Measurements from ENCODE around the gene TTF2.

TTF2 gene

DNA sequence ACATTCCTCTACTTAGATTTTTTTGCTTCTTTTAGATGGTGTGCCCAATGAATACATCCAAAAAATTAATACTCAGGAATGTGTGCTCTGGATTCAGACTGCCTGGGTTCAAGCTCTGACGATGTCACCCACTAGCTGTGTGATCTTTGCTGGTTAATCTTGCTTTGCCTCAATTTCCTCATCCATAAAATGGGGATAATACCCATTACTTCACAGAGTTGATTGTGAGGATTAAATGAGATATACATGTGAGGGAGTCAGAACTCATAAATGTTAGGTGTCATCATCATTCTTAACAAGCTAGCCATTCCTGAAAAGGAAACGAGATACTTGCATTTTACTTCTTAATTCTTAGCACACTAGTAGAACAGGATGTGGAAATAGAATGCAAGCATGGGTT is 12.9 kb upstream of the TTF2 start:
- no peak for DNase-seq

DNA sequence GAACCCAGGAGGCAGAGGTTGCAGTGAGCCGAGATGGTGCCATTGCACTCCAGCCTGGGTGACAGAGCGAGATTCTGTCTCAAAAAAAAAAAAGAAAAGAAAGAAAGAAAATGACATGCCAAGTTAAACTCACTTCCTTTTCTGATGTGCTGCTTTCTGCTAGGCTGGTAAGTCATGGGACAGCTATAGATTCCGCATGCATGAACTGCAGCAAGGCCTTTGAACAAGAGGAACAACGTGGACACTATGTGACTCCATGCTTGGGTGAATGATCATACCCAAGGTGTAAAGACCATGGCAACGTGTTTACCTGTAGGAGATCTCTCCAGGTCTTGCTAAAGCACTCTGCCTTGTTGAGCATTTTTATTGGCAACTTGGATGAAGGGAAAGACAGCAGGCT is 10.3 kb upstream of the TTF2 start:
- no peak for DNase-seq

DNA sequence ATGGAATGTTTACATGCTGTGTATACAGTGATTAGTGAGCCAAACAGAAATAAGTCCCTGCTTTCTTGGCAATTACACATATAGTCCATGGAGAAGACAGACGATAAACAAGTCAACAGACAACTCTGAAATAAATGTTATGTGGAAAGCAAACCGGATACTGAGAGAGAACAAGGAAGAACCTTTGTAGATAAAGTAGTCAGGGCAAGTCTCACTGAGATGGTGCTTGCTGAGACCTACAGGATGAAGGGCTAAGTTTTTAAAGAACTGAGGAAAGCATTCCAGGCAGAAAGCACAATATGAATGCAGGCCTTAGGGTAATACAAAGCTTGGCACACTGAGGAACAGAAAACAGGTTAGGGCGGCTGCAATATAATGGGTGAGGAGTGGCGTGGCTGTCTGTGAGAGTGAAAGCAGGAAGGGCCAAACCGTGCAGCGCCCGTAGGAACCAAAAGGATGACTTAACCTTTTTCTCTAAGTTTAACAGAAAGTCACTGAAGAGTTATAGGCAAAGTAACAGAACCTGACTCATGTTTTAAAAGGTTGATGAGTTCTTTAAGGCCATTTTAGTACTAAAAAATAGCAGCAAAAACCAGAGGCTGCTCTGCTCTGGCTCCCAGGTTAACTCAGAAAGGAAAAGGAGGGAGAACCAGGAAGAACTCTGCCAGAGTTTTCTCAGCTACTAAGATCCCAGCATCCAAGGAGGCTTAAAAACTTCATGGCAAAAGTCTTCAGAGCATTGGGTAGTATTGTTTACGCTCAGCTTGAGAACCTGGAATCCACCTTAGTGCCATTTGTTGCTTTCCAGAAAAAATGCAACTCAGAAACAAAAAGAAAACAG is 8.7 kb upstream of the TTF2 start:
- DNase-seq: peak; percentile 23 to 38

DNA sequence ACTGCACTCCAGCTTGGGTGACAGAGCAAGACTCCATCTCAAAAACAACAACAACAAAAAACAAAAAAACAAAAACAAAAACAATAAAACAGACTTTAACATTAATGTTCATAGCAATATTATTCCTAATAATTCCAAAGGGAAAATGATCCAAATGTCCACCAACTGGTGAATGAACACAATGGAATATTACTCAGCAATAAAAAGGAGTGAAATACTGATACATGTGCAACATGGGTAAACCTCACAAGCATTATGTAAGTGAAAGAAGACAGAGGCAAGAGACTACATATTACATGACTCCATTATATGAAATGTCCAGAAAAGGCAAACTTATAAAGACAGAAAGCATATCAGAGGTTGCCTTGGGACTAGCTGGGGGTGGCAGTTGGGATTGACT is 6.1 kb upstream of the TTF2 start:
- DNase-seq: no peak

DNA sequence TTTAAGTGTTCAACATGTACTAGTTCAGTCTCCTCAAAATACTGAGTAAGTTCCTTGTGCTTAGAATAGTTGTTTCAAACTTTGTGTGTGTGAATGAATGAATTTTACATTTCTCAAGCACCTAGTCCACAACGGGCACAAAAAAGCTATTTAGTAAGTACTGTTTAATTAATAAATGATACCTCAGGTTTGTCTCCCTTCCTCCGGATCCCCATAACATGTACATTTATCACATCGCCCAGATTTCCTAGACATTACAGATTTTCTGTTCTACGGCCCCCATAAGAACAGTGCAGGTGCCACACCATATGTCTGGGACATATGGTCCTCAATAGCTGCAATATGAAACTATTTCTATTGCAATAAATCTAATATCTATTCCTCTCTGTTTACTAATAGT is 1.3 kb upstream of the TTF2 start:
- DNase-seq: no peak

DNA sequence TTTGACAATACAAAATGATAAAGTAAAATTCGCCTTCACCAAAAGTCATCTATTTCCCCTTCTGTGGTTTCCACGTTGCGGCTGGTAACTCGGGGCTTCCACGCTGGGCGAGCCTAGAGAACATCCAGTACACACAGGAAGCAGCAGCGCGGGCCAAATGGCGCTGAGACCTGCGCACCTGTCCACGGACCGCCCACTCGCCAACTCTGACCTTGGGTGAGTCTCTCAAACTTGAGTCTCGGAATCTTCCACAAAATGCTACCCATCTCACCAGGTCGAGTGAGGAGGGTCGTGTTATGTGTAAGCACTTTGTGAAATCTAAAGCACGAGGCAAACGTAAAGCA is 820 bp upstream of the TTF2 start:
- peak; percentile 57 to 63 for DNase-seq

DNA sequence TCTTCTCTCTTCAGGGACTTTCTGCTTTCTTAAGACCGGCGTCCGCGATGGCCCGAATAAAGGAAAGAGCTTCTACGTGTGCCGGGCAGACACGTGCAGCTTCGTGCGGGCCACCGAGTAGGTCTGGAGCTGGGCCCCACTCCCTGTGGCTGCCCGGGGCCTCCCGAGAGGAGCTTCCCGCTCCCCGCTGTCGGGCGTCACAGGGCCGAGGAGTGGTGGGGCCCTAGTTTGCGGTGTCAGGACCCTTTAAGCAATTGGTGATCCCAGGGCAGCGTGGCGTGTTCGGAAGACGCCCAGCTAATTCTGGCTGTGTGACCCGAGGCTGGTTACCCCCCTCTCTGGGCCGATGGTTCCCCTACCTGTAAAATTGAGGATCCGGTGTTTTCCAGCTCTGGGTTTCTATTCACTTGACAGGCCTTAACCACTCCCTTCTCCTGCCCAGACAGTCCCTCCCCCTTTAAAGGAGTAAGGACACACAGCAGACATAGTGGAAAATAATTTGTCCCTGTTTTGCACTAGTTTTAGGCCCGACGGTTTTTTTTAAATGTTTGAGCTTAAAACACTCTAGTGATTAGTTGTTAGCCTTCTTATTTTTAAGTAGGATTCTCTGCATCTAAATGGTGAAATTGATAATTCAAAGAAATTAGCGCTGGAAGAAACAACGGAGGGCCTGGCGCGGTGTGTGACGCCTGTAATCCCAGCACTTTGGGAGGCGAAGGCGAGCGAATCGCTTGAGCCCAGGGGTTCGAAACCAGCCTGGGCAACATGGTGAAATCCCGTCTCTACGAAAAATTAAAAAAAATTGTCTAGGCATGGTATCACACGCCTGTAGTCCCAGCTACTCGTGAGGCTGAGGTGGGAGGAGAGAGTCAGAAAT is 553 bp downstream of the TTF2 start:
- DNase-seq: no peak

DNA sequence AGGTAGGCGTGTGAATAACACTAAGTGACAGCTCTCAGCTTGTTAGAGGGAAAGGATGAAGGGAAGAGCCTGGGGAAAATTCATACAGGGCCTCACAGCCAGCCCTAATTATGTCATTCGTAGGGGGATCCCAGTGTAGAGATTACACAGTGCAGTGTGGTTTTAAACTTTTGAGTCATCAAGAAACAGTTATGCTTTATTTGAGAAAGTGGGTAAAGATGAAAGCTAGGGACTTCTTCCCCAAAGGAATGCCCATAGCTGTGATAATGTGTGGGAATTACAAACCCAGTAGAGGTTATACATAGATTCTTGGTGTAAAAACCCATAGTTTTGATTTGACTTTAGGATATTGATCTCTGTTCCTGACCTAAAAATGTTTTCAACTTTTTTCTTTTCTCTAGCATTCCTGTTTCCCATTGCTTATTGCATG is 1.9 kb downstream of the TTF2 start:
- DNase-seq: peak; percentile 27 to 33

DNA sequence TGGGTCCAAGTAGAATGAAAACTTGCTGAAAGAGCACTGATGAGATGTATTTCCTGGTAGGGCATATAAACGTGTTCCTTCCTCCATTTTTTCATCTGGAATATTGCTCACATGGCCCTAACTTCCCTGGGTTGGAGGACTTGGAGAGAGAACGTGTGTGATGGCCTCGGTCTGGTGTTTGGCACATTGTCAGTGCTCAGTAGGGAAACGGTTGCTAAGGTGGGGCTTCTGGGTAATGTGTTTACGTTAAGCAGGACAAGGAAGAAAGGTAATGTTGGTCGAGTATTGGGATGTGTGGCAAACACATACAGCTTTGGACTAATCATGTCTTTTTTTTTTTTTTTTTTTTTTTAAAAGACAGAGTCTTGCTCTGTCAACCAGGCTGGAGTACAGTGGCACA is 6.2 kb downstream of the TTF2 start:
- DNase-seq: no peak

DNA sequence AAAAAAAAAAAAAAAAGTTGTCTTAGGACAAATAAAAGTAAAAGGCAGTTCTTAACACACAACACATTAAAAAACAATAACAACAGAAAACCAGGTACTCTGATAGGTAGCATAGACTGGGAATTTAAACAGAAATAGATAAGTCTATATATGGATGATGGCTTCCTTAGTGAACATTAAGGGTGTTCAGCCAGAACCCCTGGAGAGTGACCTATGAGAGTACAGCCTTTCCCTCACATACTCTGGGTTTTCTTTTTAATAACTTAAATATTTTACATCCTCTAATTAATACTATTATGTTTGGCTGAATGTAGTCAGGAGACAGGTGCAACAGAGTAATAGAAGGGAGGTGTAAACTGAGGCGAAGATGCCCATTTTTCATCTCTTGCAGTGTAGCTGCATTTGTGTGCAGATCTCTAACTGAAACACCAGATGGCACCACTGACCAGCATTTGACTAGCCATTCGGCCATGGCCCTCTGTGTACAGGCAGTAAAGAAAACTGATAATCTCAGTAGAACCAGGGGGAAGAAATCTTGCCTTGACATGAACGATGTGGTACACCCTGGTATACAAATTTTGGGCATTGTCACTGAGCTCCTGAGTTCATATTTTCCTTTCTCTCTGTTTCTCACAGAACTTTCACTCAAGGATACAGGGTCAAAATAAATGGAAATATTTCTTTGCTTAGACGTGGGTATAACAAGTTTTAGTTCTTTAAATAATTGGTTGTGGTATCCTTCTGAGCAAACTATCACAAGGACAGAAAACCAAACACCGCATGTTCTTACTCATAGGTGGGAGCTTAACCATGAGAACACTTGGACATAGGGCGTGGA is 7.6 kb downstream of the TTF2 start:
- DNase-seq: peak; percentile 31 to 48

DNA sequence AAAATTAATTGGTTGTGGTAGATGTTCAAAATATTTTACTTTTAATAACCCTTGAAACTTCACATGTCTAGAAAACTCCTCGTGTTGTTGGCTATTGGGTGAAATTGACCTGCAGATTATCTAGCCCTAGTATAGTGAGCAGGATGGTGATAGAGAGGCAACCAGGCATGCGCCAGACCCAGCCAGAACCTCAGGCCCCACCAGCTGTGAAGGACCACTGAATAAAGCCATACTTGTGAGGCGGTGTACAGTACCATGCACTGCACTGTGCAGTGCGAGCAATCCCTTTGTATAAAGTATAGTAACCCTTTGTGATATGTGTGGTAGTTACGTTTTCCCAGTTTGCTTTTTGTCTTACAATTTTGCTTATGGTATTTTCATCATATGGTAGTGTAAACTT is 8.5 kb downstream of the TTF2 start:
- DNase-seq: no peak

DNA sequence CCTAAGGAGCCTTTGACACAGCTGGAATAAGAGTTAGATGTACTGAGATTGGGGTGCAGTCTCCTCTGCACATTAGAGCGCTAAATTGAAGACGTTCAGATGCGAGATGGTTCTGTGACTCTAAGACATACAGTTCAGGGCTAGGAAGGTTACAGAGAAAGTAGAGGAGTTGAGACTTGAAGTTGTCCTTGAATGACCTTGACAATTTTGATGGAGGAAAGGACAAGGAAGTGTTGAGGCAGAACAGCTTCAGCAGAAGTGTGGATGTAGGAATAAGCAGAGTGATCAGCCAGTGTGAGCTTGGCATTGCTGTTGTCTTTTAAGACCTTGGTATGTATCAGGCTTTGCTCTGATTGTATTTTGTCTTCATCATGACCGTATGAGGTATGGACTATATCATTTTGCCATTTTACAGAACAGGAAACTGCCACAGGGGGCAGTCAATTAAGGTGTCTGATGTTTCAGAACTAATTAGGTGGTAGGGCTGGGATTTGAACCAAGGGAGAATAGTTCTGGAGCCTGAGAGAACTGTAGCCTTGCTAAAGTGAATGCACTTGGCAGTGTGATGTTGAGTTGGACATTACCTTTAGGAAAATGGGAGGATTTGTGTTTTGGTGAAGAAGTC is 9.2 kb downstream of the TTF2 start:
- DNase-seq: no peak

DNA sequence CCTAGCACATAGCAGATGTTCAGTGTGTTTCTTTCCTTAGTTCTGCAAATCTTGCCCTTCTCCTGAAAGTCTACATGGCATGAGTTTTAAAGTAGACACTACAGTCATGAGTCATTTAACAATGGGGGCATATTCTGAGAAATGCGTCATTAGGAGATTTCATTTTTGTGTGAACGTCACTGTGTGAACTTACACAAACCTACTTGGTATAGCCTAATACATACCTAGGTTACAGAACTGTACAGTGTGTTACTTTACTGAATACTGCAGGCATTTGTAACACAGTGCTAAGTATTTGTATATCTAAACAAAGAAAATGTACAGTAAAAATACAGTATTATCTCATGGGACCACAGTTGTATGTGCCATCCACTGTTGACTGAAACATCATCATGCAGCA is 10.0 kb downstream of the TTF2 start:
- no peak for DNase-seq

DNA sequence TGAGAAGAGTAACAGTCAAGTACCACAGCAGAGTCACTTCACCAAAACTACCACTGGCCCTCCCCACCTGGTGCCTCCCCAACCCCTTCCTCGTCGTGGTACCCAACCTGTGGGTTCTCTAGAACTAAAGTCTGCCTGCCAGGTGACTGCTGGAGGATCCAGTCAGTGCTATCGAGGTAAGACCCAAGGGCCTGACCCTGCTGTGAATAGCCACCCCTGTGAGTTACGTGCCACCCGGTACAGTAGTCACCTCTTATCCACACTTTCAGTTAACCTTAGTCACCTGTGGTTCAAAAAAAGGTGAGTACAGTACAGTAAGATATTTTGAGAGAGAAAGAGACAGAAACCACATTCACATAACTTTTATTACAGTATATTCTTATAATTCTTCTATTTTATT is 16.5 kb downstream of the TTF2 start:
- no peak for DNase-seq

DNA sequence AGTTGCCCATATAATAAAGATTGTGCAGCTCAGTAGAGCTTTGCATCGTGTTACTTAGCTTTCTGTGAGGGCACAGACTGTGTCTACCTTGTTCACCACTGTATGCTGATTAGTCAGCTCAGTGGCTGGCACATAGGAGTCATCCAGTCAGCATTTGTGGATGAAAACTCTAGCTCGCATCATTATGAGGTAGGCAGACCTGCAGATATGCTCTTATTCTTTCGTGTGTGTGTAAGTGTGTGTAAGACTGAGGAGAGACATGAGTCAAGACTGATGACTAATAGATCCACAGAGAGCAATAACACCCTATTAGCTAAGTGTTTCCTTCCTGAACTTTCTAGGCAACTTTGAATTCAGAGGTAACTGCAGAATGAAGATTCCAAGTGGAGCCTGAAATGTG is 17.1 kb downstream of the TTF2 start:
- peak; percentile 30 to 45 for DNase-seq

DNA sequence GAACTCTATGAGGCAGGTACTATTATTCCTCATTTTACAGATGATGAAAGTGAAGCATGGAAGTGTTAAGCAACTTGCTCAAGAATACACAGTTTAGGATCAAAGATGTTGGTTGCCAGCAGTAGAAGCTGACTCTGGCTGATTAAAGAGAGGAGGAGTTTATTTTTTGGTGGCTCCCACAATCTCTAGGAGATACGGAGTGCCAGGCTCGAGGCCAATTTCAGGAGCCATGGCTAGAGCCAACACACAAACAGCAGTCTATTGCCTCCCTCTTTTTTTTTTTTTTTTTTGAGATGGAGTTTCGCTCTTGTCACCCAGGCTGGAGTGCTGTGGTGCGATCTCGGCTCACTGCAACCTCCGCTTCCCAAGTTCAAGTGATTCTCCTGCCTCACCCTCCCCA is 19.6 kb downstream of the TTF2 start:
- DNase-seq: no peak

DNA sequence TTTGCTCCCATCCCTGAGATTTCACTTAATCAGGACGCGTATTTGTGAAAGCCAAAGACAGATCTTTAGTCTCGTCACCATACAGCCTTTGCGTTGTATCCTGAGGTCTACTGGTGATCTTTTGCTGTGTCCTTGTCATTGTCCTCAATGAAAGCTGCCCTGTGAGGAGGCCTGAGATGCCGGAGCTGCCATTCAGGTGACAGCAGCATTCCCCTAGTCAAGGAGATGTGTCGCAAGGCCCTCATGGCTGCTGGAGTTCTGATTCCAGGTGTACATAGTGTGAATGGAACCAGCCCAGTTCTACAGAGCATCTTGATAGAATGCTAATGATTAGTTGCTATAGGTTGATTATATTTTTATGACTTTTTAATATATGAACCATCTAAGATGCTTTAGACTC is 24.1 kb downstream of the TTF2 start:
- no peak for DNase-seq

DNA sequence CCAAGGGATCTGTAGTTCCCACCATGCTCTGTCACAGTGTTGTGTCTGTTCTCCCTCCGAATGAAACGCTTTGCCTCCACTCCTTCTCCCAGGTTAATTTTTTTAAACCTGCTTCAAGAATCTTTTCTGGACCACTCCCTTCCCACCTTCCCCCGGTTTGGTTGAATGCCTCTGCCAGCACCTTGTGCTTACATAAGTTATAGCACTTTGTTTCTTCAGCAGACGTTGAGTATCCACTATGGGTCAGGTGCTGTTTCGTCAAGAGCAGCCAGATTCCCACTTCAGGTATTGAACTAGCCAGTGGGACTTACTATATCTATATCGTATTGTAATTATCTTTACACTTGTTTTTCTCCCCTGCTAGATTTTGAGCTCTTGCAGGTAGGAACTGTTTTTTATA is 27.6 kb downstream of the TTF2 start:
- no peak for DNase-seq

DNA sequence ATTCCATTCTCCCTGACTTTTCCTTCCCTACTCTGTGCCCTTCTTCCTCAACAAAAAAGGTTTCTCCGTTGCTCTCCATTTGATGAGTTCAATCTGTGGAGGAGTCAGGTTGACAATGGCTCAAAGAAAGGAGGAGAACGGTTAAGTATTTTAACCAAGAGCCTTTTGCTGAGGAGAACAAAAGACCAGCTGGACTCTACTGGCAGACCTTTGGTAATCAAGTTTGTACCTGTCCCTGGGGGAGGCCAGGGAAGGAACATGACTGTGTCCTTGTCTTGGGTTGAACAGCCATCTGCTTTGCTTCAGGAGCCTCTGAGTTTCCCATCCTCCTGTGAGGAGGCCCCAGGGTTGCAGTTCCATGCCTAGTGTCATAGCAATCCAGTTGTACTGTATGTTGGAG is 29.9 kb downstream of the TTF2 start:
- DNase-seq: no peak

DNA sequence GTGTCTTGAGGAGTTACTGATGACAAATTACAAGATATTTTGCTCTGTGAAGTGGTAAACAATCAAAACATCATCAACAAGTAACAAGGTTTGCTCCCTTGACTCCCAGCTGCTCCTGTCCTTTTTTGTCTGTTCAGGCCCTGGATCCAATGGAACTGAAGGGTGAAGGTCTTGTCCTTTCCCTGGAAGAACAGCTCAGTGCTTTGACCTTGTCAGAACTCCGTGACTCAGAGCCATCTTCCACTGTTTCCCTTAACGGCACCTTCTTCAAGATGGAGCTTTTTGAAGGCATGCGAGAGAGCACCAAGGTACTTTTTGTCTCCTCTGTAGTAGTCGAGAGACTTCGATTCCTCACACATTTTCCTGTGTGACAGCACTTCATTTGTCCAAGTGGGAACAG is 32.5 kb downstream of the TTF2 start:
- DNase-seq: no peak

DNA sequence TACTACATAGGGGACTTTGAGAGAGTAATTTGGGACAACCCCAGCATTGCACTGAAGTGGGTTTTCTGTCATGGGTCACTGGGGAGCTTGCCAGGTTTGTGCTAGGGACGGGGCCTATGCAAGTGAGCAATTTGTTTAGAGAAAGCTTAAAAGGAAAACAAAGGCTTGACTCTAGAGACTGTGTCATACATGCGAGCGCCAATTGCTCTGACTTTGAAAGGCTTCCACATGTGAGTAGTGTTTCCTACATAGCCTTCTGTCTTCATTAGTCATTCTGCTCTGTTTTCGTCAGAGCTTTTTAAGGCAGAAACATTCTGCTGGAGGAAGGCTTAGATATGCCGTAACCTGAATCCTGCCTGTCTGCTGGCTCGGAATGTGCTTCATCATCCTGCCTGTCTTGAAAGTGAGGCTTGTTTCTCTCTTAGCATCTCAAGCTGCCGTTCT is 33.0 kb downstream of the TTF2 start:
- DNase-seq: no peak

DNA sequence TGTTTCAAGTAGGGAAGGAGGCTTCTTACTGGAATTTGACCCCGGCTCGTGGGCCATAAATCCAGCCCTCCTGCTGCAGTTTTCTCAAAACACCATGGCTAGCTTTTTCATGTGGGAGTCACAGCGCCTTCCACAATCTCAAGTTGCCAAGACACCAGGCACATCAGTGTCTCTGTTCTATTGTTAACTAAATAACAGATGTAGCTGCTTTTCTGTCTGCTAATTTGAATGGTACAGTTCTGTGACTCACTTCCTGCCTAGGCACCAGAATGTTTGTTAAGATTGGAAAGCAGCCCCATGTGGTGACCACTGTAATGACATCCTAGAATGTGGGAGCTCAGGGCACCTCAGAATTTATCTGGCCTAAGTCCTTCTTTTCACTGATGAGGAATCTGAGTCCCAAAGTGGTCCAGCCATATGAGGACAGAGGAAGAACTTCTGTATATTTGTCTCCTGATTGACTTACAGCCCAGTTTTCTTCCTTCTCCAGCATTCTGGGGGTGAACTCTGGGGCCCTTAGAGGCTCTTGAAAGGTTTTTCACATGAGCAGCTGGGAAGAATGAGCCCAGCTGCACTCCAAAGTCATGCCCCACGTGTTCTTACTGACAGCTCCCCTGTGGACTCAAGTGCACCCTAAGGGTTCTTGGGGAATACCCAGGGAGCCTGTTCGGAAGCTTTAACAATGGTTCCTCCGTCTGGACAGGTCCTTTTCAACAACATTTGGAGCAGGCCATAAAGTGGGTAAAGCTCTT is 33.9 kb downstream of the TTF2 start:
- peak; percentile 27 to 40 for DNase-seq

Data from activated CD4-positive, alpha-beta T cell treated with anti-CD3 and anti-CD28 coated beads for 4 hours (primary cell).